ENCODE measurements around the gene RHOBTB1.

The RHOBTB1 gene

DNA sequence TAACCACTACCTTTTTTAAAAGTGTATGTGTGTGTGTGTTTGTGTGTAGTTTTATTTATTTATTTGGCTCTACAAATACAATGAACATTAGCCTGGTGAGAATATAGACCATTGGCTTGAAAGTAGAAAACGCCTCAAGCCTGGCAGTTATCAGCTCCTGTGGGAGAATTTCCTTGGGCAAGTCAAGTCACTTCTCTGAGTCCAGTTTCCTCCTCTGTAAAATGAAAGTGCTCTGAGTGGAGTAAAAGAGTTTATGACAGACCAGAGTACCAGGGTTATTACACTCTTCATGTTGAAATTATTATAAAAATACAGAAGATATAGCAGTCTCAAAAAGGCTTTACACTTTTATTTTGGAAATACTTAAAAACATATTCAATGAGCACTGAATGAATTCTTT lies 10.1 kb upstream of the RHOBTB1 start:
- TF ChIP-seq CEBPB (IDR thresholded peaks at IDR 0.05) (no peak), NFIC (IDR thresholded peaks at IDR 0.05) (no peak), TAF1 (IDR thresholded peaks at IDR 0.05; ENCODE audit: low read depth) (no peak), CREB1 (IDR thresholded peaks at IDR 0.05; ENCODE audit: low read depth) (no peak), EGR1 (IDR thresholded peaks at IDR 0.05) (no peak), FOXM1 (IDR thresholded peaks at IDR 0.05; ENCODE audit: borderline replicate concordance, low read depth) (no peak), EP300 (IDR thresholded peaks at IDR 0.05; ENCODE audit: borderline replicate concordance) (no peak), YY1 (IDR thresholded peaks at IDR 0.05; ENCODE audit: low read depth) (no peak), TEAD4 (IDR thresholded peaks at IDR 0.05) (no peak), ZBTB7A (IDR thresholded peaks at IDR 0.05; ENCODE audit: low read depth) (no peak), TCF12 (IDR thresholded peaks at IDR 0.05; ENCODE audit: low read depth) (no peak), RAD21 (IDR thresholded peaks at IDR 0.05; ENCODE audit: low read depth) (no peak)
- TF ChIP-seq, protein P1, sequence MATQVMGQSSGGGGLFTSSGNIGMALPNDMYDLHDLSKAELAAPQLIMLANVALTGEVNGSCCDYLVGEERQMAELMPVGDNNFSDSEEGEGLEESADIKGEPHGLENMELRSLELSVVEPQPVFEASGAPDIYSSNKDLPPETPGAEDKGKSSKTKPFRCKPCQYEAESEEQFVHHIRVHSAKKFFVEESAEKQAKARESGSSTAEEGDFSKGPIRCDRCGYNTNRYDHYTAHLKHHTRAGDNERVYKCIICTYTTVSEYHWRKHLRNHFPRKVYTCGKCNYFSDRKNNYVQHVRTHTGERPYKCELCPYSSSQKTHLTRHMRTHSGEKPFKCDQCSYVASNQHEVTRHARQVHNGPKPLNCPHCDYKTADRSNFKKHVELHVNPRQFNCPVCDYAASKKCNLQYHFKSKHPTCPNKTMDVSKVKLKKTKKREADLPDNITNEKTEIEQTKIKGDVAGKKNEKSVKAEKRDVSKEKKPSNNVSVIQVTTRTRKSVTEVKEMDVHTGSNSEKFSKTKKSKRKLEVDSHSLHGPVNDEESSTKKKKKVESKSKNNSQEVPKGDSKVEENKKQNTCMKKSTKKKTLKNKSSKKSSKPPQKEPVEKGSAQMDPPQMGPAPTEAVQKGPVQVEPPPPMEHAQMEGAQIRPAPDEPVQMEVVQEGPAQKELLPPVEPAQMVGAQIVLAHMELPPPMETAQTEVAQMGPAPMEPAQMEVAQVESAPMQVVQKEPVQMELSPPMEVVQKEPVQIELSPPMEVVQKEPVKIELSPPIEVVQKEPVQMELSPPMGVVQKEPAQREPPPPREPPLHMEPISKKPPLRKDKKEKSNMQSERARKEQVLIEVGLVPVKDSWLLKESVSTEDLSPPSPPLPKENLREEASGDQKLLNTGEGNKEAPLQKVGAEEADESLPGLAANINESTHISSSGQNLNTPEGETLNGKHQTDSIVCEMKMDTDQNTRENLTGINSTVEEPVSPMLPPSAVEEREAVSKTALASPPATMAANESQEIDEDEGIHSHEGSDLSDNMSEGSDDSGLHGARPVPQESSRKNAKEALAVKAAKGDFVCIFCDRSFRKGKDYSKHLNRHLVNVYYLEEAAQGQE (IDR thresholded peaks at IDR 0.05; ENCODE audit: low read depth): no peak
- TF ChIP-seq, protein P2, sequence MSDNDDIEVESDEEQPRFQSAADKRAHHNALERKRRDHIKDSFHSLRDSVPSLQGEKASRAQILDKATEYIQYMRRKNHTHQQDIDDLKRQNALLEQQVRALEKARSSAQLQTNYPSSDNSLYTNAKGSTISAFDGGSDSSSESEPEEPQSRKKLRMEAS (IDR thresholded peaks at IDR 0.05): no peak
- TF ChIP-seq, protein P3, sequence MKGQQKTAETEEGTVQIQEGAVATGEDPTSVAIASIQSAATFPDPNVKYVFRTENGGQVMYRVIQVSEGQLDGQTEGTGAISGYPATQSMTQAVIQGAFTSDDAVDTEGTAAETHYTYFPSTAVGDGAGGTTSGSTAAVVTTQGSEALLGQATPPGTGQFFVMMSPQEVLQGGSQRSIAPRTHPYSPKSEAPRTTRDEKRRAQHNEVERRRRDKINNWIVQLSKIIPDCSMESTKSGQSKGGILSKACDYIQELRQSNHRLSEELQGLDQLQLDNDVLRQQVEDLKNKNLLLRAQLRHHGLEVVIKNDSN (IDR thresholded peaks at IDR 0.05): no peak

DNA sequence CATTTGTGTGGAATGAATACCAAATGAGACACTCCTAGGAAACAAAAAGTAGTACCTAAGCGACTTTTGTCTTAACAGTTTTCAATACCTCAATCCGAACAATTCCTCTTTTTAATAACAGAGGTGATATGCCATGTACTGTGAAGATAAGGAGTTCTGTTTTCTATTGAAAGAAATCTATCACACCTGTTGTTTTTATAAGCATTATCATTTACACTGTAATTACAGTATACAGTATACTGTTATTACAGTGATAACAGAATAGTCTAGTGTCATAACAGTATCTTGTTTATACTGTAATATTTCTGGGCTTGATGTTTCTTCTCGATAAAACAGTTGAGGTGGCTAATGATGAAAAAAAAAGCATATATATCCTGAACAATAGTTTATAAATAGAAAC lies 9.4 kb upstream of the RHOBTB1 start:
- no peak for TF ChIP-seq ZBTB7A (IDR thresholded peaks at IDR 0.05; ENCODE audit: low read depth)
- TF ChIP-seq RAD21 (IDR thresholded peaks at IDR 0.05; ENCODE audit: low read depth): no peak
- TF ChIP-seq, protein P1 (IDR thresholded peaks at IDR 0.05; ENCODE audit: low read depth): no peak
- no peak for TF ChIP-seq EP300 (IDR thresholded peaks at IDR 0.05; ENCODE audit: borderline replicate concordance)
- TF ChIP-seq FOXM1 (IDR thresholded peaks at IDR 0.05; ENCODE audit: borderline replicate concordance, low read depth): no peak
- TF ChIP-seq YY1 (IDR thresholded peaks at IDR 0.05; ENCODE audit: low read depth): no peak
- TF ChIP-seq, protein P2 (IDR thresholded peaks at IDR 0.05): no peak
- TF ChIP-seq CEBPB (IDR thresholded peaks at IDR 0.05): no peak
- no peak for TF ChIP-seq CREB1 (IDR thresholded peaks at IDR 0.05; ENCODE audit: low read depth)
- no peak for TF ChIP-seq TCF12 (IDR thresholded peaks at IDR 0.05; ENCODE audit: low read depth)
- no peak for TF ChIP-seq EGR1 (IDR thresholded peaks at IDR 0.05)
- TF ChIP-seq TEAD4 (IDR thresholded peaks at IDR 0.05): no peak
- TF ChIP-seq, protein P3 (IDR thresholded peaks at IDR 0.05): no peak
- no peak for TF ChIP-seq NFIC (IDR thresholded peaks at IDR 0.05)
- TF ChIP-seq TAF1 (IDR thresholded peaks at IDR 0.05; ENCODE audit: low read depth): no peak

DNA sequence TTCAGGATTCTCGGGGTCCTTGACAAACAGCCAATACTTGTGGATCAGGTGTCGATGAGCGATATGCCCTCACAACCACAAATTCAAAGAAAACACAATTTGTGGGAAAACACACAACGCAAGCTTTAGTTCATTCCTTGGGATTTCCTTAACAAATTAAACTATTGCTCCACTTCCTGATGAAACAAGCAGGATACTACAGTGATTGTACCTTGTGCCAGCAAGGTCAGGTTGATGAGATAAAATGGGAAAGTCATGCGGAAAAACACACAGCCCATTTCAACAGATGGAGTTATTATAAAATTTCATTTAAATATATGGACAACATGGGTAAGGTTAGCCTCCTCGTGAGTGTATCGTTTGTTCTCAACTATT lies 8.8 kb upstream of the RHOBTB1 start:
- TF ChIP-seq EP300 (IDR thresholded peaks at IDR 0.05; ENCODE audit: borderline replicate concordance) (no peak), RAD21 (IDR thresholded peaks at IDR 0.05; ENCODE audit: low read depth) (no peak)

DNA sequence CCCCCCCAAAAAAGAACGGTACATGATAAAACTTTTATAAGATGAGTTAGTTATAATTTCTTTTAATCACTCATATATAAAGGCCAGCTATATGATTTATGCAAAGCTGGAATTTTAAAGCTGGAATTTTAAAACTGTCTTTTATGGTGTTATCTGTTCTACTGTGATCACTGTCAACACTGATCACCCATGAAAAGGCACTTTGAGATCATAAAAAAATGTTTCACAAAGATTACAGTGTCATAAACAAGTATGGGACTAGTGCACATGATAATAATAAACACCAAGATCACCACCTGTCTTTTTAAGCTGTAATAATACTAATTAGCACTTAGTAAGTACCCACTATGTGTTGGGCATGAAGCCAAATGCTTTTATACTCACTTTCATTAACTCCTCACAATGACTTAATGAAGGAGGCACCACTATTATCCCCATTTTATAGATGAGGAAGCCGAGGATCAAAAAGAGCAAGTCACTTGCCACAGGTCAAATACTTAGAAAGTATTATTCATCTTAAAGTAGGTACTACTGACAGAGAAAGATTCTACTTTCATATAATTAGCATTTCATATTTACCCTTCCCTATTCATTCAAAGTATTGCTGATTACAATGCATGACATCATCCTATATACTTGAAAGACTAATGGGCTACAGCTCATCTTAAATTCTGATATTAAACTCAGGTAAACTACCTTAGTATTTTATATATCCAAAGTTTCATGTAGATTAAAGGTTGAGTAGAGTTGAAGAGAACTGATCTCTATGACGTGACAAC lies 8.3 kb upstream of the RHOBTB1 start:
- no peak for TF ChIP-seq EGR1 (IDR thresholded peaks at IDR 0.05)

DNA sequence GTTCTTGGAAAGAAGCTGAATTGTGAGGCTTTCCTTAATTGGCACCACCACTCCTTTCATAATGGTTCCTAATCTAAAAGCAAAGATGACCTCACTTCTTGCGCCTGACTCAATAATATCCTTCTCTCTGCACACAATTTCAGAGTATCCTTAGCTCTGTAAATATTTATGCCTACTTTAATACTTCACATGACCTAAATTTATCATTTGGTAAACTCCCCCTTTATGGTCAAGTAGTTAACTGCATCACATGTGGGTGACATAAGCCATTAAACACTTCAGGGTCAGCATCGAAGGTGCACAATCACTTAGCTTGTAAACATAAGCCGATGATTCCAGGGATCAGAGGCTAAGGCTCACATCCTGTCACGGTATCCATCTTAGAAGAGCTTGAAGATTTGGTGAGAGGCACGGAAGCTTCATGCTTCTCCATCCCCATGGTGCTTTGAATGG lies 7.3 kb upstream of the RHOBTB1 start:
- TF ChIP-seq CREB1 (IDR thresholded peaks at IDR 0.05; ENCODE audit: low read depth) (no peak), ZBTB7A (IDR thresholded peaks at IDR 0.05; ENCODE audit: low read depth) (no peak), EGR1 (IDR thresholded peaks at IDR 0.05) (no peak), RAD21 (IDR thresholded peaks at IDR 0.05; ENCODE audit: low read depth) (no peak), FOXM1 (IDR thresholded peaks at IDR 0.05; ENCODE audit: borderline replicate concordance, low read depth) (no peak), TAF1 (IDR thresholded peaks at IDR 0.05; ENCODE audit: low read depth) (no peak), EP300 (IDR thresholded peaks at IDR 0.05; ENCODE audit: borderline replicate concordance) (no peak), CEBPB (IDR thresholded peaks at IDR 0.05) (no peak), YY1 (IDR thresholded peaks at IDR 0.05; ENCODE audit: low read depth) (no peak)
- TF ChIP-seq, protein P3 (IDR thresholded peaks at IDR 0.05): no peak
- TF ChIP-seq, protein P2 (IDR thresholded peaks at IDR 0.05): no peak
- TF ChIP-seq, protein P1 (IDR thresholded peaks at IDR 0.05; ENCODE audit: low read depth): no peak

All from Ishikawa (cell line).